NCI-H748 treated with DMSO at 0.1 percent for 48 hours (cell line): Measurements from ENCODE around the gene RYR2.
"Not testable (repeated sequence)": the region's sequence is repeated elsewhere in the genome, so short reads cannot be mapped to it uniquely, and the experiment has no call there.

Experiments used
- DNase-seq: peaks from one replicate; lab custom pipeline; 2025; lab: John Stamatoyannopoulos, UW

Gene RYR2

GRCh38 chr1:237355022-237355421 lies 313.0 kb downstream of the RYR2 start:
- DNase-seq, result no peak

- no peak for DNase-seq
Measured at GRCh38 chr1:237358555-237358954, 316.6 kb downstream of the RYR2 start.

- no peak for DNase-seq
Measured at GRCh38 chr1:237367758-237368157, 325.8 kb downstream of the RYR2 start.

GRCh38 chr1:237371477-237371876 lies 329.5 kb downstream of the RYR2 start:
- DNase-seq, result not testable (repeated sequence)

DNA sequence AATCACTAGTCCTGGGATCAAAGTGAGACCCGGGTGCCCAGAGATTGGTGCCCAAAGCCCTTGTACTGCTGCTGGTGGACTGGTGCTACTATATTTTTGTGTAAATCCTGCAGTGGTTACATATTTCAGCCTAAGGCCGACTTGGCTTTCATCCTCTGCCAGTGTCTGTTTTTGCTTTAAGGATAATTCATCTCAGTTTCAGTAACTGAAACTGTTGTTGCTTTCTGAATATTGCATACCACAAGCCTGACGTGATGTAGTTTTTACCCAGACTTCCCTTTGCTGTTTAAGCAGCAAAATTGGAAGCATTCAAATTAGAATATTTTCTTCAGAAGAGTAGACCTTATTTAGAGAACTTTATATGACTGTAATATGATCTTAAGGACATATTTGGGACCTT lies 341.8 kb downstream of the RYR2 start:
- no peak for DNase-seq

DNA sequence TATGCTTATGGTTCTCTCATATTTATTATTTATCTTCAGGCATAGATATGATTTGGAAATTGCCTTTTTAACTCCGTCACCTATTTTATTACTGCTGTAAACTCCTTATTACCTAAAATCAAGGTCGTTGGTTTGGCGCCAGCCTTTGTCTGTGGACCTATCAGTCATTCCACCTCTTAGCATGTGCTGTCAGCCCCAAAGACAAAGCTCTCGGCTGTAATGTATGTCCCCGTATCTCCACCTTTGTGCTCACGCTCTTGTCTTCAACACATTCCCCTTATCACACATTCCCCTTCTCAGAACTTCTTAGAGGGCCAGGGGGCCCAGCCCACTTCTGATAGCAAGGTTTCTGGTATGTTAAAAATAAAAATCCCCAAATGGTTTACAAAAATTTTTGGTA lies 342.2 kb downstream of the RYR2 start:
- DNase-seq, result no peak

DNA sequence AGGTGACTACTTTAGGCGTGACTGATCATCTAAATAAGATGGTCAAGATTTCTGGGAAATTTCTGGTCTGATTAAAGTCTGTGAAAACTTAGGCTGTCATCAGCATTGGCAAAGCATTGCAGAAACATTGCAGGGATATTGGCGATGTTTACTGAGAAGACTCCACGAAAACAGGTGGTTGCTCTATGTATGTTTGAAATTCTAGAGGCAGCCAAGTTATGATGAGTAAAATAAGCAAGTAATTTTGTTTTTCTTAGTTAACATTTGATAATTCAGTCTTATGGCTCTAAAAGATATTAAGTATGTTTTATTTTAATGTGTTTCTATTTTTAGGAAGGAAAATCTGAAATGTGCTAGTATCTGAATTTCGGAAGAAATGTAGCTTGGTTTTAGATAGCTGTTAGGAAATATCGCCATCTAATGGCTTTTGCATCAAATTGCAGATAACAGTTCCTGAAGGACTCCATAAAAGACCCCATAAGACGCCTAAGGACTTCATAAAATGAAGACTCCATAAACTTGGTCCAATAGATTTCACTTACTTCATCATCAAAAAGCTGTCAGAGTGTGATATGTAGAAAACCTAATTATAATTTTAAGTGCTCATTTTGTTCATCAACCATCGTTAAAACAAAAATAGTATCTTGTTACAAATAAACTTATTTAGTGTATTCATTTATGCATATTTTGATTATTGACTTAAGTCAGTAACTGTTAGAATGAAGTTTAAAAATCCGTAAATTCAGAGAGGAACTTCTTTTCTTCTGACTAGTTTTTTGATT lies 344.6 kb downstream of the RYR2 start:
- DNase-seq, result peak; percentile 0

GRCh38 chr1:237387144-237387505 lies 345.1 kb downstream of the RYR2 start:
- DNase-seq, result no peak

DNA sequence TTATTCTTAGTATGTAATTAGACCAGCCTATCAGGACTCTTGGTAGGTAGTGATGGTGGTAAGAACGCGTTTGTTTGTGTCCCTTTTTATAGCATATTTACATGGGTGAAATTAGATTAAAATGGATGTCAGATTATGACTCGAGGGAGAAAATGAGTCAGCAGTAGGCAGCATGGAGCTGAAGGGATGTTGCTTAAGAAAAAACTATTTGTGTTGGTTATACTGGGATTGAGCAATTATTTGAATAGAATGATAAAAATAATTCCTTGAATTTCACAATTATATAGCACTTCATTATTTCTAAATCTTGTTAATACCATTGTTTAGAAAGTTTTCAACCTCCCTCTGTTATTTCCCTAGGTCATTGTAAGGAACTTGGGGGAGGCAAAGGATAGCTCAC lies 348.8 kb downstream of the RYR2 start:
- DNase-seq, result no peak

- no peak for DNase-seq
Measured at GRCh38 chr1:237393632-237394031, 351.6 kb downstream of the RYR2 start.

- no peak for DNase-seq
Measured at GRCh38 chr1:237394281-237394680, 352.3 kb downstream of the RYR2 start.

DNA sequence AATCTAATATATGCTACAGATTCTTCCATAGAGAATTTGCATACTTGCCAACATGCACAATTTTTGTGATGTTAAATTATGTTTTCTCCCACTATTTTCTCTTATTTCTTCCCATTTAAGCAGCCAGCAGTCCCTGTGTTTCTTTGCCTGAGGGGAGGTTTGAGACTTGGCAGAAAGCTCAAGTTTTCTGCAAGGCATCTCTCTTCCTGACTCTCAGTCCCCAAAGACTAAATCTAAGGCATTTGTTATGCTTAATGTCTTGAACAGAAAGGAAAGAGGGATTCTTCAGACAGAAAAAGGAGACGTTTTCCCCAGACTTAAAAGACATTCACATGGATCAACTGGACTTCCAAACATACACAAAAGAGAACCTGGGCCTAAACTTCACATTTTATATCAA lies 354.4 kb downstream of the RYR2 start:
- no peak for DNase-seq

- no peak for DNase-seq
Measured at GRCh38 chr1:237398751-237399150, 356.8 kb downstream of the RYR2 start.

DNA sequence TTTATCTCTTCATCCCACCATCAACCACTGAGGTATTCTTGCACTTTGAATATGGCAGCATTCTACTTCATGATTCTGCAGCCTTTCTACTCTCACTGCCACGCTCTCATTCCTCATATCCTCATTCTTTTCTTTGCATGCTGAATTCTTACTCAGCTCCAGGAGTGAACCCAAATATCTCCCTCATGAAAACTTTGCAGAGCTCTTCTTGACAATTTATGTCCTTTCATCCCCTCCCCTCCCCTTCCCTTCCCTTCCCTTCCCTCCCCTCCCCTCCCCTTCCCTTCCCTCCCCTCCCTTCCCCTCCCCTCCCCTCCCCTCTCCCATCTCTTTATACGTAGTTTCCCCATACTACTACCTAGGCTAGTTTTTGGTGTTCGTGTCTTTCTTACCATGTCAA lies 363.9 kb downstream of the RYR2 start:
- DNase-seq, result no peak

DNA sequence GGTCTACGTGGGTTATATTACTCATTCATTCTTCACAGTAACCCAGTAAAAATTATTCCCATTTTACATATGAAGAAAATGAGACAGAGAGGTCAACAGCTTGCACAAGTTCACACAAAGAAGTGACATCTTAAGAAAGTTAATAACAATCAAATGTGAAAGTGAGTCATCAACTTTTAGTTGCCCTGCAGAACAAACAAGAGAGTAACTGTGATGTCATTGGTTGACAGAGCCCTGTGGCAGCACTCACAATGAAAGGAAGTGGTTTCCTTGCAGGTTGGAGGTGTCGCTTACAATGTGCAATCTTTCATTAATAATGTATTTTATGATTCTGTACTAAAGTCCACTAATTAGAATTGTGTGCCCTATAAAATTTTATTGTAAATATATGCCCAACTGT lies 369.6 kb downstream of the RYR2 start:
- DNase-seq, result no peak

GRCh38 chr1:237416924-237417655 lies 375.1 kb downstream of the RYR2 start:
- no peak for DNase-seq

GRCh38 chr1:237428809-237429208 lies 386.8 kb downstream of the RYR2 start:
- DNase-seq, result no peak

DNA sequence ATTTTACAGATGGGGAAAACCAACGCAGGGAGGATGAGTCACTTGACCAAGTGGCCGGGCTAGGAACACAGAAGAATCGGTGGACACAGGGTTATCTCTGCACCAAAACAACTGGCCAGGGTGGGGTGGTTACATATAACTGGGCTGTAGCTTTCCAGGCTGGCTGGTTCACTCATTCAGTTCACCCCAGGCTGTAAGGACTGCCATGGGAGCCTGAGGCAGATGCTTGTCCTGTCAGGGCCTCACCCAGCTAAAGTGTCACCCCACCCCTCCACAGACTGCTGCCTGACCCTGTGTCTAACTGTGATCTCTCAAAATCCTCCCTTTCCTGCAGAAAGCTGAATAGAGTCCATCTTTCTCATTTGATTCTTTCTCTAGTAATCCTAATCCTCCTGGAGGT lies 387.3 kb downstream of the RYR2 start:
- DNase-seq, result no peak

- DNase-seq, result no peak
Measured at GRCh38 chr1:237431448-237431847, 389.5 kb downstream of the RYR2 start.

DNA sequence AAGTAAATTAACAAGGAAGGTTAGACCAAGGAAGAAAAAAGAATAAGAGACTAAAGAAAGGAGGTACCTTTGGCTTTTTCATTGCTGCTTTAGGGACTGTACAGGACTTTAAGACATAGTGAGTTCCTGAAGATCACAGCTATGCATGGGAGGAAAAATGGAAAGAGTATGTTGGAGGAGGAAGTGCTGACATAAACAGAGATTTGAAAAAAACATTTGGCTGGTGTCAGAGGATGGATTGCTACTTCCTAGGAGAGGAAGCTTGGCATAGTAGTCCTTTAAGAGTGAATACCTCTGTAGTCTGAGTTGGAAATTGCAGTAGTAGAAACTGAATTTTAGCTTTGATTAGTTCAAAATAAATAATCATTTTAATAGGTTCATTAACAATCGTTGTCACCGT lies 398.4 kb downstream of the RYR2 start:
- DNase-seq, result no peak

DNA sequence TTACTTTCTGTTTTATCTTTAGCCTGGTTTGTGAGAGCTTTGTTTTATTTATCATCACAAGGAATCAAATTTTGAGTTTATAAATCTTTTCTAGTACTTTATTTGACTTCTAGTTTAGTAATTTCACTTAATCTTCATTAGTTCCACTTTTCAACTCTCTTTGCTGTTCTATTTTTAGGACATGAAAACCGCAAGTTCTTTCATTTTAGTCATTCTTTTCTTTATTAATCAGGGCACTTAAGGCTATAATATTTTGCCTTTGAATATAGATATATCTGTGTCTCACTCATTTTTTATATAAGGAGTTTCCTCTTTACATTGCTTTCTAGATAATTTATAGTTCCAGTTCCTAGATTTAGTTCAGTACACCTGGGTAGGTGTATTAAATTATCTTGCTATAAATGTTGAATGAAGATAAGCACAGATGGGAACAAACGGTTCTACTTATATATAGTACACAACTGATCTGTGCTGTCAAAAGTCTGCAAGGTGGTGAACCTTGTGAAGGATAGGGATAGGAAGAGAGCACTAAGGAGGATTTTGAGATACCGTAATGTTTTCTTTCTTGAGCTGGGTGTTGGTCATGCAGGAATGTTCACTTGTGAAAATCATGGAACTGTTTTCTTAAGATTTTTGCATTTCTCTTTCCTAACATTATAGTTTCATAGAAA lies 402.3 kb downstream of the RYR2 start:
- DNase-seq, result no peak

DNA sequence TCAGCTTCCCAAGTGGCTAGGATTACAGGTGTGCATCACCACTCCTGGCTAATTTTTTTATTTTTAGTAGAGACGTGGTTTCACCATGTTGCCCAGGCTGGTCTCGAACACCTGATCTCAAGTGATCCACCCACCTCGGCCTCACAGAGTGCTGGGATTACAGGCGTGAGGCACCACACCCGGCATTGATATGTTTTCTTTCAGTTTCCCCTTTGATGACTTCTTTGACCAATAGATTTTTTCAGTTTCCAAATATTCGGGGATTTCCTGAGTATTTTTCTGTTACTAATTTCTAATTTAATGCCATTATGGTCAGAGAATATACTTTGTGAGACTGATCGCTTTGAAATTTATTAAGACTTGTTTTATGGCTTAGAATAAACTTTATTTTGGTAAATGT lies 406.1 kb downstream of the RYR2 start:
- DNase-seq, result no peak

DNA sequence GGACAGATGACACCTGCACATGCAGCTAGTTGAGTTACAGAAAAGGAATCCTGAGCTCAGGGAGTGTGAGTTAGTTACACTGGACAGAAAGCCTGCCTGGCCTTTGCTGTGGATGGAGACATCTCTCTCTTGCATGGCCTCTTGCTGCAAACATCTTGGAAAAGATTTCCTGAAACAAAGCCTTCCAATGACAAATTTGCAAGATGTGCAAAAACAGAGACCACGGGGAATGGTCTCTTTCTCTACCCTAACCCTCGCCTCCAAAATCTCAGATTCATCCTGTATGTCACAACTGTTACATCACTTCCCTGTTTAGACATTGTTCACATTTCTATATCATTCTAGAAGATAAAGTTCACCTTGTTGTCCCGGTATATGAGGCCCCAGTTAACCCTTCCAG lies 415.6 kb downstream of the RYR2 start:
- DNase-seq, result no peak
